MCF 10A (cell line): ENCODE data around the gene MICALL2. TPM values are rescaled to one million over a fixed set of nuclear protein-coding genes. Genes with fewer than 3 reads are reported as not detected.

ENCODE experiments used
- BruUV-seq: library from RNA; stranded (reverse); fragments of 400-500 nt; replicated peaks from 2 replicates; lab custom pipeline; 2021; lab: Mats Ljungman, UMichigan
- CTCF ChIA-PET: fragments of 300-600 bp; sonication (Branson Sonifier 250); formaldehyde crosslinking; extraction: SDS; loops from one replicate; lab custom pipeline; 2021; ENCODE audit warnings: antibody characterized with exemption, inconsistent platforms; lab: Yijun Ruan, JAX
- POLR2A ChIA-PET: fragments of 300-600, 350-650 bp; sonication (Branson Sonifier 250); formaldehyde crosslinking; extraction: SDS; loops from one replicate; lab custom pipeline; 2020; ENCODE audit warnings: antibody characterized with exemption, inconsistent platforms; lab: Yijun Ruan, JAX
- DNase-seq: peaks from one replicate; pipeline ENCODE4 v3.0.0-alpha.2; 2018; ENCODE audit not compliant: unreplicated experiment
- H3K27ac Mint-ChIP-seq: one replicate; pipeline ENCODE4 v1.8.0; 2022; ENCODE audit warnings: mild to moderate bottlenecking, low read depth, mixed read lengths; ENCODE audit not compliant: unreplicated experiment
- H3K27me3 Mint-ChIP-seq: one replicate; pipeline ENCODE4 v1.8.0; 2022; ENCODE audit warnings: mixed read lengths; ENCODE audit not compliant: insufficient read depth, unreplicated experiment
- H3K36me3 Mint-ChIP-seq: one replicate; pipeline ENCODE4 v1.8.0; 2022; ENCODE audit warnings: mild to moderate bottlenecking, moderate library complexity, mixed read lengths; ENCODE audit not compliant: insufficient read depth, unreplicated experiment
- H3K4me1 Mint-ChIP-seq: one replicate; pipeline ENCODE4 v1.8.0; 2022; ENCODE audit warnings: mixed read lengths; ENCODE audit not compliant: insufficient read depth, unreplicated experiment
- H3K4me3 Mint-ChIP-seq: one replicate; pipeline ENCODE4 v1.8.0; 2022; ENCODE audit warnings: mild to moderate bottlenecking, moderate library complexity, mixed read lengths; ENCODE audit not compliant: unreplicated experiment
- H3K9me3 Mint-ChIP-seq: one replicate; pipeline ENCODE4 v1.8.0; 2022; ENCODE audit warnings: mixed read lengths; ENCODE audit not compliant: unreplicated experiment
- CTCF ChIP-seq: fragments of 200-600 bp; IDR thresholded peaks from one replicate; pipeline ENCODE4 v1.8.0; 2022; ENCODE audit warnings: antibody characterized with exemption, mild to moderate bottlenecking; ENCODE audit not compliant: unreplicated experiment
- intact Hi-C: fragments of 100-400 bp; cut with micrococcal nuclease; formaldehyde crosslinking; loops from 2 replicates; pipeline ENCODE4 v1.14.1; 2022
- total RNA-seq: library from RNA; stranded (reverse); gene quantifications from 2 replicates; pipeline ENCODE4 v1.2.3, GENCODE V29; 2022

Gene MICALL2
- total RNA-seq, 1 experiment from 2014 or later = 15.8 TPM

GRCh38 chr7:1450431-1450830 is 8.8 kb downstream of the MICALL2 start:
- no TSS peak for BruUV-seq
- Mint-ChIP-seq H3K27ac (no peak overlapping the region), H3K36me3 (no peaks in the 10 kb centered on the region), H3K9me3 (no peaks in the 10 kb centered on the region), H3K27me3 (no peaks in the 10 kb centered on the region), H3K4me3 (no peak overlapping the region), H3K4me1 (peaks cover 11% of the 10 kb centered on the region)
- no peak for DNase-seq
- POLR2A ChIA-PET = no interaction called here
- no peak for TF ChIP-seq CTCF
- CTCF ChIA-PET = interaction anchor here (0.6 to 2.2 kb wide), 3 partner anchors 18 to 476 kb away, joined by 3 to 9 read pairs (median 3); no protein-coding TSS in a partner anchor
- intact Hi-C loops = no loop called here

- Mint-ChIP-seq H3K27ac (no peak overlapping the region), H3K27me3 (no peaks in the 10 kb centered on the region), H3K4me1 (peaks cover 11% of the 10 kb centered on the region), H3K36me3 (no peaks in the 10 kb centered on the region), H3K4me3 (no peak overlapping the region), H3K9me3 (no peaks in the 10 kb centered on the region)
- CTCF ChIA-PET = interaction anchor here (0.6 to 3.8 kb wide), 2 partner anchors 17 to 274 kb away, joined by 3 to 14 read pairs; no protein-coding TSS in a partner anchor
- DNase-seq = no peak
- BruUV-seq = no TSS peak
- POLR2A ChIA-PET = no interaction called here
- intact Hi-C loops = no loop called here
- TF ChIP-seq CTCF = no peak
Measured at GRCh38 chr7:1449951-1450350, 9.3 kb downstream of the MICALL2 start.

GRCh38 chr7:1449501-1449900 is 9.8 kb downstream of the MICALL2 start:
- H3K4me1 Mint-ChIP-seq = peaks cover 11% of the 10 kb centered on the region
- no peak for DNase-seq
- no peak overlapping the region for H3K27ac Mint-ChIP-seq
- intact Hi-C loops = no loop called here
- ChIA-PET CTCF (interaction anchor here (0.6 to 3.8 kb wide), 3 partner anchors 17 to 273 kb away, joined by 3 to 14 read pairs (median 3); no protein-coding TSS in a partner anchor), POLR2A (no interaction called here)
- H3K9me3 Mint-ChIP-seq = no peaks in the 10 kb centered on the region
- no TSS peak for BruUV-seq
- no peak for TF ChIP-seq CTCF
- no peaks in the 10 kb centered on the region for H3K36me3 Mint-ChIP-seq
- H3K4me3 Mint-ChIP-seq = no peak overlapping the region
- no peaks in the 10 kb centered on the region for H3K27me3 Mint-ChIP-seq

- Mint-ChIP-seq H3K4me3 (no peak overlapping the region), H3K4me1 (peaks cover 7% of the 10 kb centered on the region), H3K27me3 (no peaks in the 10 kb centered on the region), H3K9me3 (no peaks in the 10 kb centered on the region), H3K36me3 (no peaks in the 10 kb centered on the region), H3K27ac (no peak overlapping the region)
- intact Hi-C loops = no loop called here
- no peak for DNase-seq
- ChIA-PET POLR2A (no interaction called here), CTCF (interaction anchor here (0.6 to 3.8 kb wide), 2 partner anchors 16 to 25 kb away, joined by 3 to 14 read pairs; no protein-coding TSS in a partner anchor)
- no TSS peak for BruUV-seq
- TF ChIP-seq CTCF = no peak
Measured at GRCh38 chr7:1448958-1449357, 10.3 kb downstream of the MICALL2 start.
